NB4 (cell line): ENCODE results near the gene FOXP1.

ENCODE experiments used
- MYC ChIP-seq: IDR thresholded peaks from 2 replicates; pipeline ENCODE4 v1.6.1; 2011; ENCODE audit warnings: low read depth, low read length
- POLR2A ChIP-seq: IDR thresholded peaks from 2 replicates; pipeline ENCODE4 v1.6.1; 2011; ENCODE audit warnings: mild to moderate bottlenecking; ENCODE audit not compliant: insufficient read length; ENCODE audit errors: extremely low read depth
- TF ChIP-seq, protein P1 (sequence below): IDR thresholded peaks from one replicate; pipeline ENCODE4 v1.5.1; 2012; ENCODE audit warnings: low read depth, low read length
- TF ChIP-seq, protein P2 (sequence below): IDR thresholded peaks from 2 replicates; pipeline ENCODE4 v1.6.1; 2011; ENCODE audit warnings: low read depth, low read length

DNA sequence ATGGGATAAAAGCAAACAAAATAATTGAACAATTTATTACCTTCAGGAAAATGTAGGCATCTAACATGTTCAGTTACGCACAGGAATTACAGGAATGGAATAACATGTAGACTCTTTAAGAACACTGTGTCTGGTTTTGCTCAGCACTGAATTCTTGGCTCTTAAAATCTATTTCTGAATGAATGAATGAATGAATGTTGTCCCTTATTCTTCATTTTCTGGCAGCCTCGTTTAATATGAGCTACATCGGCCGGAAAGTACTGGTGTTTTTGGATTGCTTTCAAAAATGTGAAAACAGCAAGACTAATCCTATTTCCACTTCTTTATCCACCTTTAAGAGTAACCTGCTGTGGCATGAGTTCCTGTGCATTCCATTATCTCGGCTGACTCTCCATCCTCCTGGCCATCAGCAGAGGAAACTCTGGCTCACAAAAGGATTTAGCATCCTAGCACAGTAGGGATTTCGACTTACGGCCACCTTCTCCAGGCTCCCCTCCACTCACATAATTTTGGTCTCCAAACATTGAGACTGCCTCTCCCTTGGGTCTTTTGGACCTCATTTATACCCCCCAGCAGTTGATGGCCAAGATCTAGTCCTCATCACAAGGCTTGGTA, 145.3 kb downstream of the FOXP1 start:
- TF ChIP-seq, protein P1, sequence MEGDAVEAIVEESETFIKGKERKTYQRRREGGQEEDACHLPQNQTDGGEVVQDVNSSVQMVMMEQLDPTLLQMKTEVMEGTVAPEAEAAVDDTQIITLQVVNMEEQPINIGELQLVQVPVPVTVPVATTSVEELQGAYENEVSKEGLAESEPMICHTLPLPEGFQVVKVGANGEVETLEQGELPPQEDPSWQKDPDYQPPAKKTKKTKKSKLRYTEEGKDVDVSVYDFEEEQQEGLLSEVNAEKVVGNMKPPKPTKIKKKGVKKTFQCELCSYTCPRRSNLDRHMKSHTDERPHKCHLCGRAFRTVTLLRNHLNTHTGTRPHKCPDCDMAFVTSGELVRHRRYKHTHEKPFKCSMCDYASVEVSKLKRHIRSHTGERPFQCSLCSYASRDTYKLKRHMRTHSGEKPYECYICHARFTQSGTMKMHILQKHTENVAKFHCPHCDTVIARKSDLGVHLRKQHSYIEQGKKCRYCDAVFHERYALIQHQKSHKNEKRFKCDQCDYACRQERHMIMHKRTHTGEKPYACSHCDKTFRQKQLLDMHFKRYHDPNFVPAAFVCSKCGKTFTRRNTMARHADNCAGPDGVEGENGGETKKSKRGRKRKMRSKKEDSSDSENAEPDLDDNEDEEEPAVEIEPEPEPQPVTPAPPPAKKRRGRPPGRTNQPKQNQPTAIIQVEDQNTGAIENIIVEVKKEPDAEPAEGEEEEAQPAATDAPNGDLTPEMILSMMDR, result no peak
- TF ChIP-seq POLR2A (no peak), MYC (no peak)
- TF ChIP-seq, protein P2, sequence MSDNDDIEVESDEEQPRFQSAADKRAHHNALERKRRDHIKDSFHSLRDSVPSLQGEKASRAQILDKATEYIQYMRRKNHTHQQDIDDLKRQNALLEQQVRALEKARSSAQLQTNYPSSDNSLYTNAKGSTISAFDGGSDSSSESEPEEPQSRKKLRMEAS, result no peak
